GM21737 (cell line): ENCODE results near the gene TUBB2B.

ENCODE experiments used
- ATAC-seq: cut with Tn5 transposase; IDR thresholded peaks from one replicate; pipeline ENCODE4 v1.9.1; 2021; ENCODE audit warnings: mild to moderate bottlenecking, moderate library complexity; ENCODE audit not compliant: unreplicated experiment

TUBB2B gene

DNA sequence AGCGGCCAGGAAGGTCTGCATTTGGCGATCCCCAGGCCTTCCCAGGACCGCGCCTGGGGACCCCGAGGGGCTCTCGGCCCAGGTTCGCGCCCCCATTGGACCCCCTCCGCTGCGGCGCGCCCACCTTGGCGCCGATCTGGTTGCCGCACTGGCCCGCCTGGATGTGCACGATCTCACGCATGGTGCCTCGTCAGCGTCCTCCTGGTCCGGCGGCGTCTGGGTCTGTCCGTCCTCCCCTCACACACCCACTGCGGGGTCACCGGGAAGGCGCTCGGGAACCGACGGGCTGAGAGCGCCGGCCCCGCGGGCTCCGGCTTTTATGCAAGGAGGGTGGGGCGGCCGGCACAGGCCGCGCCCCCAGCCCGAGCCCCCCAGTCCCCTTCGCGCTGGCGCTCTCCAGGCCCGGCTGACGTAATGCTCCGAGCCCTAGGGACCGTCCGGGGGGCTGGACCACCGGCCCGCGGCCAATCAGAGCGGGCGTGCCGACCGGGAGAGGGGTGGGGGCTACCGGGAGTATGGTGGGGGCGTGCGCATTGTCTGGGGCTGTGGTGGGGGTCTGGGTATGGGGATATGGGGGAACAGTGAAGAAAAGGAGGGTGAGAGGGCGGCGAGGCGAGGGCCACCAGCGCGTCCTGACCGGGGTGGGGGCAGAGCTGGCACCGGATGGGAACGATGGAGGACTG is at the start of gene TUBB2B:
TUBB2B (minus strand) TSS at position 291 of the 683 bp plus-strand sequence; CDS start at position 181, 110 bp downstream.
- ATAC-seq = no peak

- no peak for ATAC-seq
Observed at GRCh38 chr6:3277251-3277650, 49.8 kb upstream of the TUBB2B start.

GRCh38 chr6:3276174-3277167 is 49.0 kb upstream of the TUBB2B start:
- no peak for ATAC-seq

DNA sequence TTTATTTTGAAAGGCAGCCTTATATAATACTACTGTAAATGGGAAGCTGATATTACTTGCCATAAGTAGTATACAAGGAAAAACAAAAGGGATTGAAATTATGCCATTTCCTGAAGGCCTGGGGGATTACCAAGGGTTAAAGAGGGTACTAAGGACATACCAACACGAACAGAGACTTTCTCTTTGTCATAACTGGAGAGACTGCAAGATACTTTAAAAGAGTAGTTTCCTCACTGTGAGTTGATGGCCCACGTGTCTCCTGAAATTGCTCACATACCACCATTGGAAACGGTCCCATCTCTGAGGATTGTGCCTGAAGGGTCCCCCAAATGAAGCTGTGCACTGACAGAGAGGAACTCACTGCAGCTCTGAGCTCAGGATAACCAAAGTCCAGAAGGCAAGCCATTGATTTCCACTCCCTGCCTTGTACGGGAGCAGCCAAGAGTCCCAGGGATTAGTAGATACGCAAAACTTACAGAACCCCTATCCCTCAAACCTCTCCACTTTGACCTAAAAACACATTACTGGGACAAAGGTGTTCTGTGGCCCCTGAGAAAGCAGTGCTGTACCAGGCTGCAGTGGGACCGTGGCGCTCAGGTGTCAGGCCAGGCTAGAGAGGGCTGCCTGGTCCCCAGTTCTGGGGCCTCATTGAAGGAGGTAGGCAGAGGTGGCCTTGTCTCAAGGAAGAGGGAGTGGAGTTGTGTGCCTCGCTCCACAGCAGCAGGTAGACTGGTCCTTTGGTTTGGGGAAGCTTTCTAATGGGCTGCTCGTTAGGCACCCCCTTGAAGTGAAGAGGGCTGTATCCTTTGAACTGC is 46.5 kb upstream of the TUBB2B start:
- ATAC-seq = no peak

GRCh38 chr6:3272911-3273547 is 45.6 kb upstream of the TUBB2B start:
- no peak for ATAC-seq

DNA sequence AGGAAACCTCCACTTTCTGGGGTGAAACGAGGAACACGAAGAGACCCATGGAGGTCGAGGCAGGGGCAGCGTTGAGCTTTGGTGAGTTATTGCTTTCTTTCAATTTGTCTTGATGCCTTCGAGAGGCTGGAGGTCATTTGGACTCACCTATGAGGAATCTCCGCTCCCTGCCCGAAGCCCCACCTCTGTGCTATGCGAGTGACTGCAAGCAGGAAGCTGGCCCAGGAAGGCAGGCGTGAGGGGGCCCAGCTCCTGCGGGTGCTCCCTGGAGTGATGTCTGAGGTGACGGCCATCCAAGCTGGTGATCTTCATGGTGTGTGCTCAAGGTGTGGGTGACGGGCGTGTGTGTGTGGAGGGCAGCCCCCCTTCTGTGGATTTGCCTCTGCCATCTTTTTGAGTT is 44.3 kb upstream of the TUBB2B start:
- ATAC-seq = no peak

- ATAC-seq = no peak
Observed at GRCh38 chr6:3270258-3270657, 42.8 kb upstream of the TUBB2B start.

DNA sequence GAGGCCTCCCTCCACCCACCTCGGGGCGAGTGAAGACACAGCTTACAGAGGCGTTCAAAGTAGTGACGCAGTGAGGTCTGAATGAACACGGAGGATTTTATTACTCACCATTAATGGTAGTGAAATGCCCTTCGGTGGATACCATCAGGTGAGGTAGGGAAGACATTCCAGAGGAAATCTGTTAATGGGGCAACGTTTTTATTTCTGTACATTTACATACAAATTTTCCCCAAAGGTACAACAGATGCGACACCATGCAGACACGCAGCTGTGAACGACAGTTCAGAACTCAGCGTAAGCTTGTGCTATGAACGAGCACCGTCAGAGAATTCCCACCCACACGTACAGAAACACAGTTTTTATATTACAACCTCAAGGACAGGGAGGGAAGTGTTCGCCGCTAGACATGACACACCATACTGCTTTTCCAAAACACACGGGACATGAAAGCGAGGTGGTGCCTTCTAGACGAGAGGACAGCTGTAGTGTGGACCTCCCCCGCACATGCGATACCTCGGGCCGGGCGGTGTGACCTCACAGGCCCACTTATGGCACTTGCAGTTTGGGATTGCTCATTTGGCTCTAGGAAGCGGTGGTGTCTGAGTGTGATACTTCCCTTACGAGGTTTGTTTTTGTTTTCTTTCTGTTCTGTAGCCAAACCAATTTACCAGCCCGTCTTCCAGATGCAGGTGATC is 42.0 kb upstream of the TUBB2B start:
- ATAC-seq = no peak

GRCh38 chr6:3268680-3269079 is 41.2 kb upstream of the TUBB2B start:
- no peak for ATAC-seq

GRCh38 chr6:3267162-3267561 is 39.7 kb upstream of the TUBB2B start:
- ATAC-seq = no peak

DNA sequence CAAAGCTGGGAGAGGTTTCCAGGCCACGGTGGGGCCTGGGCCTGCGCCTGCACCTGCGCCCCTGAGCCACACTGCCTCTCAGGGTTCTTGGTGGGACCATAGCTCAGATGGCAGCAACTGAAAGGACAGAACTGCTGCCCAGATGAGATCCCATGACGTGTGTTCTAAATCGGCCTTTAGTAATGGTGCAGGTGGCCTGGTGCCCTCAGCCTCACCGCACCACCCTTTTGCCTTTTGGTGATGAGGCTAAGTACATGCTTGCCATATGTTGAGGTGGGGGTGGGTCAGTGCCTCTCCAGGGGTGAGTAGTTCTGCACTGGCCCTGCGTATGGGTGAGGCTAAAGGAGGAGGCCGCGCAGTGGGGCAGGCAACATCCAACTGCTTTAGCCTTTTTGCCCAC is 38.7 kb upstream of the TUBB2B start:
- no peak for ATAC-seq

- no peak for ATAC-seq
Observed at GRCh38 chr6:3265671-3266070, 38.2 kb upstream of the TUBB2B start.

DNA sequence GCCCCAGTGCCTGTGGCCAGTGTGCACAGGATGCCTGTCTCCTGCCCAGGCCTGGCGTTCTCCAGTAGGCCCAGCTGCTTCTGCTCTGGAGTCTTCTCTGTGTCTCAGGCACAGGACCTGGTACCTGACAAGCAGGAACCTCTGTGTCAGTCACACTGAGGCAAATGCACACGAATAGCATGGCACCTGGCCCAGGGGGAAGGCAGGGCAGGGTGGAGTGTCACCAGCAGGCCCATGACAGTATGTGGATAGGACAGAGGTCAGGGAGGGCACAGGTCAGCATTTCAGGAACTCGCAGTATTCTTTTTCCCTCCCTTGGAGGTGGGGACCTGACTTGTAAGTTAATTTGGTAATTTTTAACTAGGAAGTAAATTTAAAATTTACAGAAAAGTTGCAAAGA is 36.9 kb upstream of the TUBB2B start:
- no peak for ATAC-seq

GRCh38 chr6:3263096-3263495 is 35.6 kb upstream of the TUBB2B start:
- no peak for ATAC-seq

DNA sequence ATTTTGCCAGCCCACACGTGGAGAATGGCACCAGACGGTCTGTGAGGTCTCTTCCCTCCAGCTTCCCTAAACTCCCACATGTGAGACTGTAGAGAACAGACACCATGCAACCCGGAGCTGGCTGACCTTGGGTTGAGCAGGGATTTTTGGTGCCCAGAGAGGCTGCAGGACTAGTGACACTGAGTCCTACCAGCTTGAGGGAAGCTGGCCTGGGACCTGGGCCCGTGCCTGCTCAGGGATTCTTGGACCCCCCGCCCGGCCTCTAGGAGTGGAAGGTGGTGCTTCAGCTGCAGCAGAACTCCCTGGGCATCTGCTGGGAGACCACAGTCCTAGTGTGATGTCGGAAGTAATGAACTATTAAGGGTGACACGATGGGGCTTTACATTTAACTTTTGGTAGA is 34.5 kb upstream of the TUBB2B start:
- no peak for ATAC-seq

DNA sequence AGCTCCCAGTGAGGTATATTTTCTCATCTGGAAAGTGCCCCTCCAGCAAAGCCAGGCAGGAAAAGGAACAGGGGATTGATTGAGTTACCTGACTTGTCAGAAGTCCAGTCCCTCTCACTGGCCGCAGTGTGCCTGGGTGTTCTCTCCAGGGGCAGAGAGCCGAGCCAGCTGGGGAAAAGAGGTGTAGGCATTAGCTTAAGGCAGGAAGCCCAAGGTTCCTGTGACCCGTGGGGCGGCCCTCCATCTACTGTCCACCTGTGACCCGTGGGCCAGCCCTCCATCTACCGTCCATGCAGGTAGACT is 34.0 kb upstream of the TUBB2B start:
- ATAC-seq = no peak

DNA sequence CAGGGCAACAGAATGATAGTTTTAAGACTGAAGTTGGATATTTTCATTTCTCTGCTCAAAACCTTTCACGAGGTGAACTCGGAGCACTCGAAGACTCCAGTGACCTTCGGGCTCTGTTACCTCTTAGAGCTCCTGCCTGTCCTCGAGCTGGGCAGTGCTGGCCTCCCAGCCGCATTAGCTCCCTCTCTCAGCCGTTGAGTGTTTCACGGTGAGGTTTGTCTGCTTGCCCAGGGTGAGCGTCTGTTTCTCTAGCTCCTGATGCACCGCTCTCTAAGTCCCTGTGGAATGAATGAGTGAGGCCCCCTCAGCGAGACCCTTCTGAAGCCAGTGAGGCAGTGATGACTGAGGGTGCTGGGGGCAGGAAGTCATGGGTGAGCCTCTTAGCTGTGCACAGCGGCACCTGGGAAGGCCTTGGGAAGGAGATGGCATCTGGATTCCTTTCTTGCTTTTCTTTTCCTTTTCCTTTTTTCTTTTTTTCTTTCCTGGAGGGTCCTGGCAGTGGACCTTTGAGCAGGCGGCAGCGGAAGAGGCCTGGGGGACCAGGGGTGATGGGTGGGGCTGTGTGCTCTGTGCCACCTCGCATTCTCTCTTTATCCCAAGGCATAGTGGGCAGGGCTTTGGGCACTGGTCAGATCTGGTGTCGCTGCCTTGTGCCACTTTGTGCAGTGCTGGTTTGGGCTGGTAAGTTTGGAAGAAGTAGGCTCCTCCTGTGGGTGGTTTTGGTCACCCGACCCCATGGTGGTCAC is 33.5 kb upstream of the TUBB2B start:
- no peak for ATAC-seq

DNA sequence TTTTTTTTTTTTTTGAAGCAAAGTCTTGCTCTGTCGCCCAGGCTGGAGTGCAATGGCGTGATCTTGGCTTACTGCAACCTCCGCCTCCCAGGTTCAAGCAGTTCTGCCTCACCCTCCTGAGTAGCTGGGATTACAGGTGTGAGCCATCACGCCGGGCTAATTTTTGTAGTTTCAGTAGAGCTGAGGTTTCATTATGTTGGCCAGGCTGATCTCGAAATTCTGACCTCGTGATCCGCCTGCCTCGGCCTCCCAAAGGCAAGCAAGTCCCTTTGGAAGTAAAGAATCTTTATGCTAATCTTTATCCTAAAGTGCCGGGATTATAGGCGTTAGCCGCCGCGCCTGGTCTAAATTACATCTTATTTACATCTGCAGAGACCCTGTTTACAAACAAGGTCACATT is 32.8 kb upstream of the TUBB2B start:
- ATAC-seq = no peak

DNA sequence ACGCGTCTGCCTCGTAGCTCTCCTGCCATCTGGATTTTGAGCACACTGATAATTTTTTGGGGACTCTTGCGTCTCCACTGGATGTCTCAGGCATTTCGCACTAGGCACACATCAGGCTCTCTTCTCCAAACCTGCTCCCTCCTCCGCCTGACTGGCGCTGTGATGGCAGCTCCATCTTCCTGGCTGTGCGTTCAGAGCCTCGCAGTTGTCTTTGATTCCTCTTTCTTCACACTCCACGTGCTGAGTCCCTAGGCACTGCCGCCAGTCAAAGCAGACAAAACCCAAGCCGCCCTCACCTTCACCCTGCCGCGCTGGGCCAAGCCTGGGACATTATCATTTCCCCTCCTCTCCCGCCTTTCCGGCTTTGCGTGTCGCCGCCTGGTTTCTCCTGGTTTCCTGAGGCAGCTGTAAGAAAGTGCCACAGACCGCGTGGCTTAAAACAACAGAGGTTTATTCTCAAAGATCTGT is 32.1 kb upstream of the TUBB2B start:
- peak; percentile 15 for ATAC-seq
